Mesodermal cell (in vitro differentiated cells): Measurements from ENCODE around the gene RXYLT1.
"Not testable (repeated sequence)": the region's sequence is repeated elsewhere in the genome, so short reads cannot be mapped to it uniquely, and the experiment has no call there.

Experiments
- H3K27ac ChIP-seq: 2 replicates; pipeline ENCODE4 v1.7.0; 2013; ENCODE audit warnings: mild to moderate bottlenecking, low read depth, low read length, moderate library complexity; ENCODE audit not compliant: severe bottlenecking
- H3K36me3 ChIP-seq: 2 replicates; pipeline ENCODE4 v1.7.1; 2013; ENCODE audit warnings: mild to moderate bottlenecking, low read length, moderate library complexity; ENCODE audit not compliant: control insufficient read depth, insufficient read depth
- H3K4me1 ChIP-seq: one replicate; pipeline ENCODE4 v1.7.1; 2013; ENCODE audit warnings: mild to moderate bottlenecking, low read length; ENCODE audit not compliant: insufficient read depth, control insufficient read depth, poor library complexity, severe bottlenecking
- H3K4me3 ChIP-seq: 2 replicates; pipeline ENCODE4 v1.7.0; 2013; ENCODE audit warnings: low read length, control low read depth, mild to moderate bottlenecking; ENCODE audit not compliant: insufficient read depth, poor library complexity, severe bottlenecking; ENCODE audit errors: extremely low read depth
- H3K9me3 ChIP-seq: 2 replicates; pipeline ENCODE4 v1.7.1; 2013; ENCODE audit warnings: mild to moderate bottlenecking, low read length, moderate library complexity; ENCODE audit not compliant: control insufficient read depth
- WGBS, 2 experiments: methylation state at CpG; one replicate each; pipeline ENCODE4 v1.1.5; 2013; ENCODE audit warnings: missing lambda C conversion rate in 2 of 2; ENCODE audit not compliant: insufficient coverage in 2 of 2; 5-methylcytosine and 5-hydroxymethylcytosine counted together

RXYLT1 gene

DNA sequence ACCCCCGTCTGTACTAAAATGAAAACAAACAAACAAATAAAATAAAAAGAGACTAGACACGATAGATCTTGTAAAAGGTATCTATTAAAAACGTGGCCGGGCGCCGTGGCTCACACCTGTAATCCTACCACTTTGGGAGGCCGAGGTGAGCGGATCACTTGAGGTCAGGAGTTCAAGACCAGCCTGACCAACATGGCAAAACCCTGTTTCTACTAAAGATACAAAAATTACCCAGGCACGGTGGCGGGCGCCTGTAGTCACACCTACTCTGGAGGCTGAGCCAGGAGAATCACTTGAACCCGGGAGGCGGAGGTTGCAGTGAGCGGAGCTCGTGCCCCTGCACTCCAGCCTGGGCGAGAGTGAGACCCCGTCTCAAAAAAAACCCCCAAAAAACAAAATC is 63.0 kb downstream of the RXYLT1 start:
- H3K9me3 ChIP-seq, H3K4me3 ChIP-seq, H3K27ac ChIP-seq, H3K36me3 ChIP-seq, H3K4me1 ChIP-seq: not testable (repeated sequence)
- WGBS, 2 experiments: 88 to 97% methylated on average over 11 to 14 of the region's 17 CpGs

DNA sequence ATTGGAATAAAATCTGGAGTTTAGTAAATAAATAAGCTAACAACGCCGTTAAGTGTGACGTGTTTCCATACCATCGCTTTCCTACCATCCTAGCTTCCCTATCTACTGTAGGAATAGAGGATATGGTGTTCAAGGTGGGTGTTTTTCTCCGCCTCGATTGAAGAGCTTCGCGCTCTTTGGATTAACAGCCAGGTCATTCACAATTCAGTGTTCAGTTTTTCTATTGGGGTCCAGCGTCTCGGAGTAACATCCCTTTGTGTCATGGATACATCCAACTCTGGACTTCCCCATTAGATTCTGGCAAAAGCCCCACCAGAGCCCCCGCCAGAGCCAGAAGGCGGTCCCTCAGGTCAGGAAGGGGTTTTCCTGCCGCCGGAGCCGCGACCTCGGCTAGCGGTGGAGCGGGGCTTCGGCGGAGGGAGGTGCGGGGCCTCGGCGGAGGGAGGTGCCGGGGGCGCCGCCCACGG is 63.6 kb downstream of the RXYLT1 start:
- WGBS, 2 experiments: 7 to 18% methylated on average over 7 to 26 of the region's 28 CpGs
- no peaks in the 10 kb centered on the region for H3K4me1 ChIP-seq
- no peaks in the 10 kb centered on the region for H3K36me3 ChIP-seq
- peak overlapping the region; percentile 73 for H3K27ac ChIP-seq
- no peaks in the 10 kb centered on the region for H3K9me3 ChIP-seq
- peak overlapping the region; percentile 89 for H3K4me3 ChIP-seq

DNA sequence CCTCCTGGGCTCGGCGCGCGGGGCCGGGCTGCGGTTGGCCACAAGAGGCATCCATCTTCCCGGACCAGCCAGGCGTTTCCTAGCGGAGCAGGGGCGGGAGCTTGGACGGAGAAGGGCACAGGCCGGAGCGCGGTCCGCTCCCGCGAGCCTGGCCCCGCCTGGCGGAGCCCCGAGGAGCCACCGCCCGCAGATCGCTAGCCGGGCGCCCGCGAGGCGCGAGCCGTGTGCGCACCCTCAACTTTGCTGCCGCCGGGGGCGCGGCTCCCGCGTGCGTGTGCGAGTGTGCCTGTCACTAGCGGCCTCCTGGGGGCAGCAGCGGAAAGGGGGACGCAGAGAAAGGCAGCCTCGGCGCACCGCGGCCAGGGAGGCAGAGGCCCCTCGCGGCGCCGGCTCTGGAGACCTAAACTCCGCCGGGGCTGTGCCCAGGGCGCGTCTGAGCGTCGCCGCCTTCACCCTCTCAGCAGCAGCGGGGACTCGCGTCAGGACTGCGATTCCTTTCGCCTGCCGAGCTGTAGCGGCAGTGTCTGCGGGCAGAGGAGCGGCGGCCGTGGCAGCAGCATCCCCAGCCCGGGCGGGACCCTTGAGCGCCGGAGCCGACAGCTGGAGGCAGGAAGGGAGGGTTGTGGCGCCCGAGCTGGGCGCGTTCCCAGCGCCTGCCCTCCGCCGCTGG is 64.1 kb downstream of the RXYLT1 start:
- Histone ChIP-seq H3K4me1 (peaks cover 3% of the 10 kb centered on the region), H3K27ac (peak overlapping the region; percentile 73), H3K4me3 (peak overlapping the region; percentile 89), H3K9me3 (no peaks in the 10 kb centered on the region), H3K36me3 (peaks cover 1% of the 10 kb centered on the region)
- WGBS, 2 experiments: 0 to 1% methylated on average over 64 to 71 of the region's 80 CpGs

DNA sequence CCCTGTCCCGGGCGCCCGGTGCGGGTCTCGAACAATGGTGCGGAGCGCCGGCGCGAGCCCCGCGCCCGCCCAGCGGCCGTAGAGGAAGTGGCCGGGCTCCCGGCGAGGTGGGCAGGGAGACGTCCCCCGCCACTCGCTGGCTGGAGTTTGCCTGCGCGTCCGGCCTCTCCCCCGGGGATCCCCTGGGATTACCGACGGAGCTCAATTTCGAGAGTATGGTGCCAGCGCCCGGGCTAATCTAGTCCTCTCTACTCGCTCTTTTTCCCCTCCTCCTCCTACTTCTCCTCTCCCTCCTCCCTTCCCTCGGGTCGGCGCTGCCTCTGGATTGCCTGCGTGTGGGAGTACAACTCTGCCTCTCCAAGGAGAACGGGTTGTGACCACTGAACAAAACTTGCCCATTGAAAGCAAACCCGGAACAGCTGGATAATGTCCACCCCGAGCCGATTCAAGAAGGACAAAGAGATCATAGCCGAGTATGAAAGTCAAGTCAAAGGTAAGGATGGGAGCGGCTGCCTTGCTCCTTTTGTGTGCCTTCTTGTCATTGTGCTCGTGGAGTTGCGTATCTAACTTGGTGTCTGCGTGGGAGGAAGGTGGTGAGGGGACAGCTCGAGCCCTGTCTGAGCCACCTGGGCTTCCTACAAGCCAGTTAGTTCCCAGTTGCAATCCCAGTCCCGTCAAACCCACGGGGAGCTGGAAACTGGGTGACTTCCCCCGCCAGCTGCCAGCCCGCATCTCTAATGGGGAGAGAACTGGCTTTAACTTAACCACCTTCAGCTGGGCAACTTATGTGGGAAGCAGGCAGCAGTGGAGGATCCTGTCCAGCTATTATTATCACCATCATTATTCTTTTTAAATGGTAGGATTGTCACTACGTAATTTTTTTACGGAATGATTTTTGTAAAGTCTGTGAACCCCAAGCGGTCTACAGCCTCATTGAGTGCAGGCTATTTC is 65.0 kb downstream of the RXYLT1 start, which contains the start of gene SRGAP1:
SRGAP1 (plus strand) TSS at position 310 of the 951 bp plus-strand sequence; CDS start at position 427, 117 bp downstream.
- WGBS, 2 experiments: 0 to 1% methylated on average over 37 to 38 of the region's 52 CpGs
- H3K36me3 ChIP-seq: peaks cover 3% of the 10 kb centered on the region
- H3K27ac ChIP-seq: peak within 1 kb of the TSS; percentile 73
- peak within 1 kb of the TSS; percentile 89 for H3K4me3 ChIP-seq
- H3K4me1 ChIP-seq: peaks cover 3% of the 10 kb centered on the region
- H3K9me3 ChIP-seq: no peaks in the 10 kb centered on the region

DNA sequence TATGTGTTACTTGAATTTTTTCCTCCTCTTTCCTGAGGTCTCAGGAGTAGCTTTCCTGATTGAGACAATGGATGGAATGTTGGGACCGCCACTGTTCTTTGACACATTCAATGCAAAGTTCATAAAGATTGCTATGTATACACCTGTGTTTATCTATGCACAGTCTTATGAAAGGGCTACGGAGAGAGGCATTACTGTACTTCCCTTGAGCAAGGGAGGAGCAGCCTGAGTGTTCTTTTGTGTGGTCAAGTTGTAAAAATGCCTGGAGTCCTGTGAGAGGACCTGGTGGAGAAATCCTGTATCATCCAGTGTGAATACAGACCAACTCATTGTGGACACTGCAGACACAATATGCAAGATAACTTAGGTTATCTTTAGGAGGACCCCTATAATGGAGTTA is 66.0 kb downstream of the RXYLT1 start:
- 57 to 75% methylated on average over 1 to 2 of the region's 2 CpGs for WGBS, 2 experiments
- Histone ChIP-seq H3K27ac (no peak overlapping the region), H3K9me3 (no peaks in the 10 kb centered on the region), H3K4me3 (peak overlapping the region; percentile 89), H3K36me3 (peaks cover 3% of the 10 kb centered on the region), H3K4me1 (peaks cover 3% of the 10 kb centered on the region)

DNA sequence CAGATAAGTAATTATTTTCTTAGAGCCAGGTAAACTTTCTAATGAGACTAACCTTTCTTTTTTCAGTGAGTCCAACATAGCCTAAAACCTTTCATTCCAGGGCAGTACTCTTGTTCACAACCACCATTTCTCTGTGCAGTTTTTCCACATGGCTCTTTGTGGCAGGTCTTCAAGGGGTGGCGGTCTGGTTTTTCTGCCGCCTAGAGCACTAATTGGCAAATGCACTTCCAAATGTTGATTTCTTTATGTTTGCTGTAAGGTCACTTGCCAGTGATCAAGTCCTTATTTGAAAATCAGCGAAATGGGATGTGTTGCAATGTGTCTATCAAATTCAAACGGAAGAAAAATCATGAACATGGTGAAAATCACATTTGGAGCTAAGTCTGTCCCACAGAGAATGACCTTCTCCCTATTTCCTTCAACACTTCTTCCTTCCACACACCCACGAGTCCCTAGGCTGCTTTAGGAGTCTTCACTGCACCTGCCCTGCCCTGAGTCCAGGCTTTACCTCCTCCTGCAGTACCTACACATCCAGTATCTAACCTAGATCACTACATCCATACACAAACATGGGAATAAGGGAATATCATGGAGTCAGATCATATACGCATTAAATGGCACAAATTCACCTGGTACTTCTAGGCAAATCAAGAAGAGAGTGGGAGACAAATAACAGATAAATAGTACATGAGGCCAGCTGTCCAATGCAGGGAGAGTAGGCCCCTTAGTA is 66.7 kb downstream of the RXYLT1 start:
- H3K4me1 ChIP-seq: peaks cover 3% of the 10 kb centered on the region
- no peak overlapping the region for H3K27ac ChIP-seq
- 73 to 95% methylated on average over 3 to 5 of the region's 6 CpGs for WGBS, 2 experiments
- no peaks in the 10 kb centered on the region for H3K9me3 ChIP-seq
- H3K4me3 ChIP-seq: peak overlapping the region; percentile 89
- peaks cover 3% of the 10 kb centered on the region for H3K36me3 ChIP-seq

DNA sequence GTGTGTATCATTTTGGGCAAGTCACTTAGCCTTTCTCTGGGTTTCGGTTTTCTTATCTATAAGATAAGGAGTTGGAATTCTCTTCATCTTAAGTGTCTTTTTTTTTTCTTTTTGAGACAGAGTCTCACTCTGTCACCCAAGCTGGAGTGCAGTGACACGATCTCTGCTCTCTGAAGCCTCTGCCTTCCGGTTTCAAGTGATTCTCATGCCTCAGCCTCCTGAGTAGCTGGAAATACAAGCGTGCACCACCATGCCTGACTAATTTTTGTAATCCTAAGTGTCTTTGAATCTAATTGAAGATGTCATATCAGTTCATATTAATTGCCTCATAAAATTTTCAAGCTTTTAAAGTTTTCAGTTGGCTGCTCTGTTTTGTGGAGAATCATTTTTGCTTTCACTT is 68.7 kb downstream of the RXYLT1 start:
- H3K27ac ChIP-seq: no peak overlapping the region
- 90% methylated on average over 4 of the region's 4 CpGs; no CpG with 5 or more reads in 1 of the 2 experiments for WGBS, 2 experiments
- no peak overlapping the region for H3K4me3 ChIP-seq
- peaks cover 3% of the 10 kb centered on the region for H3K4me1 ChIP-seq
- no peaks in the 10 kb centered on the region for H3K9me3 ChIP-seq
- H3K36me3 ChIP-seq: peaks cover 3% of the 10 kb centered on the region

DNA sequence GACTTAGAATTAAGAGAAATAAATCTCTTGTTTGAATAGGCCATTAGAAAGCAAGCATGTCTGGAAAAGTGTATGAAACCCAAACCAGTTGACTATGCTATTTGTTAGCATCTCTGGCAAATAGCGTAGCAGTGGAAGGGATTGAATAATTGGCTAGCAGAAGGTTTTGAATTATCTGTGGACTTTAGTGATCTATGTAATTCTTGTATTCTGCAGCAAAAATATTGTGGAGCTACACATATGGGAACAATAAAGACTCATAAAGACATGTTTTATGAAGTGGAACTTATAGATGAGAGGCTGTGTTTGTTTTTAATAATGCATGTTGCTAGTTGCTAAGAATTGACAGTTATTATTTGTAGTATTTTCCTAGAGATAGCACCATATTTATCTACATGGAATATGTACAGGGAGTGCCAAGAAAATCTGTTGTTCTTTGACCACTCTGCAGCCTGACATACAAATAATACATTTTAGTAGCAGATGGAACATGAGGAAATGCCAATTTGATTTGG is 69.5 kb downstream of the RXYLT1 start:
- H3K27ac ChIP-seq: no peak overlapping the region
- H3K4me3 ChIP-seq: no peak overlapping the region
- H3K36me3 ChIP-seq: peaks cover 3% of the 10 kb centered on the region
- peaks cover 3% of the 10 kb centered on the region for H3K4me1 ChIP-seq
- WGBS, 2 experiments: 100% methylated on average over 1 of the region's 1 CpG
- no peaks in the 10 kb centered on the region for H3K9me3 ChIP-seq

DNA sequence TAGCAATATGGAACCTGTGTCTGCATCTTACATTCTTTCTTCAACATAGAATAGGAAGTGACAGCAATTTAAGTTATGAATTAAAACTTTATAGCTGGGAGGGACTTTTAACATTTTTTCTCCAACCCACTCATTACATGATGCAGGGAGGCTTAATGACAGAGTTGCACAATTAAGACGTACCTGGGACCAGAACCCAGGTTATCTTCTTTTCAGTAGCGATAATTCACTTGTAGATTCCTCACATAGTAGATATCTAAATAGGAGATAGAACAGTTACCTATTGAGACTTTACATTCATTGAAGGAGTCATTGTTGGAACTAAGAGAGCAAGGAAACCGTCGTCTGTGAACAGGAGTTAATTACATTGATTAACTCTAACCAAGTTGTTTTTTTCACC is 69.9 kb downstream of the RXYLT1 start:
- WGBS, 2 experiments: no CpG with 5 or more reads among the region's 4 CpGs
- Histone ChIP-seq H3K4me1 (peaks cover 3% of the 10 kb centered on the region), H3K36me3 (peaks cover 3% of the 10 kb centered on the region), H3K27ac (no peak overlapping the region), H3K9me3 (no peaks in the 10 kb centered on the region), H3K4me3 (no peak overlapping the region)

DNA sequence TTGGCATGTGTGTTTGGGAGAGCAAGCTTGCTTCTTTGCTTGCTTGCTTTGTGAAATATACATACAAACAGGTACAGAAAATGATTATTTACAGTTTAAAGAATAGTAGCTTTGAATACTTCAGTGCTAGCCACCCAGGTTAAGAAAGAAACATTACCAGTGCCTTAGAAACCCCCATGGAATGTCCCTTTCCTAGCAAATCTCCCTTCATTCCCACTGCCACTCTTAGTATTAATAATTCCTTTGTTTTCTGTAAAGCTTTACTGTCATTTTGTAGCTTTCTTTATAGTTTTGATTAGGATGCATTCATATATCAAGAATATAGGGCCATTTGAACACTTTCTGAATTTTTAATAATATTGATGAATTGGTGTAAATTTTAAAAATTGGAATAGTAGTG is 74.3 kb downstream of the RXYLT1 start:
- no peak overlapping the region for H3K27ac ChIP-seq
- peaks cover under 1% of the 10 kb centered on the region for H3K36me3 ChIP-seq
- H3K4me1 ChIP-seq: no peaks in the 10 kb centered on the region
- no peaks in the 10 kb centered on the region for H3K9me3 ChIP-seq
- no peak overlapping the region for H3K4me3 ChIP-seq
